Measurements from ENCODE around the gene CAV1.

DNA sequence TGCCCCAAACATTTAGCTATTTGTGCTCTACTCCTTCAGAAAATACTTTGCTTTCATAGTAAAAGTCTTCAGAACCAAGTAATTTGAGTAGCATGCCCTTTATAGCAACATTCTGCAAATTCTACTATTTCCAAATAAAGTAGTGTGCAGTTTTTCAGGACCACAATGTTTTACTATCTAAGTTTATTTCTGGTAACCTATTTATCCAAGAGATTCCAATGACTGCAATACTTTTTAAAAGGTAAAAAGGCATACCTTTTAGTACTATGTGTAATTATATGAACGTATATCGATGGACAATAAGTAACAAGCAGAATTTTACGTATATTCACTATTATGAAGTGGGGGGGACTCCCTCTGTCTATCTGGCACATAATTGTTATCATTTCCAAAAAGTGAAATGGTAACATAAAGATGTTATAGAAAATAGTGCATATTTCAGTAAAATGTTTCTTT lies 32.2 kb upstream of the CAV1 start:
- TF ChIP-seq, protein P1, sequence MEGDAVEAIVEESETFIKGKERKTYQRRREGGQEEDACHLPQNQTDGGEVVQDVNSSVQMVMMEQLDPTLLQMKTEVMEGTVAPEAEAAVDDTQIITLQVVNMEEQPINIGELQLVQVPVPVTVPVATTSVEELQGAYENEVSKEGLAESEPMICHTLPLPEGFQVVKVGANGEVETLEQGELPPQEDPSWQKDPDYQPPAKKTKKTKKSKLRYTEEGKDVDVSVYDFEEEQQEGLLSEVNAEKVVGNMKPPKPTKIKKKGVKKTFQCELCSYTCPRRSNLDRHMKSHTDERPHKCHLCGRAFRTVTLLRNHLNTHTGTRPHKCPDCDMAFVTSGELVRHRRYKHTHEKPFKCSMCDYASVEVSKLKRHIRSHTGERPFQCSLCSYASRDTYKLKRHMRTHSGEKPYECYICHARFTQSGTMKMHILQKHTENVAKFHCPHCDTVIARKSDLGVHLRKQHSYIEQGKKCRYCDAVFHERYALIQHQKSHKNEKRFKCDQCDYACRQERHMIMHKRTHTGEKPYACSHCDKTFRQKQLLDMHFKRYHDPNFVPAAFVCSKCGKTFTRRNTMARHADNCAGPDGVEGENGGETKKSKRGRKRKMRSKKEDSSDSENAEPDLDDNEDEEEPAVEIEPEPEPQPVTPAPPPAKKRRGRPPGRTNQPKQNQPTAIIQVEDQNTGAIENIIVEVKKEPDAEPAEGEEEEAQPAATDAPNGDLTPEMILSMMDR (IDR thresholded peaks at IDR 0.05), result no peak
- TF ChIP-seq POLR2A (IDR thresholded peaks at IDR 0.05) (no peak), EP300 (IDR thresholded peaks at IDR 0.05; ENCODE audit: low read depth) (no peak)
